ENCODE data around the gene MEF2A. TPM values are rescaled to one million over a fixed set of nuclear protein-coding genes. Genes with fewer than 3 reads are reported as not detected.
A peak's percentile ranks its signal among the peaks of the same experiment; 100 is the strongest.
"Not testable (repeated sequence)": the region's sequence is repeated elsewhere in the genome, so short reads cannot be mapped to it uniquely, and the experiment has no call there.

The MEF2A gene
- total and polyA plus RNA-seq, 2 donors (not counting 1 experiment from before 2014, with no cell fraction given): 44.0 to 102 TPM

DNA sequence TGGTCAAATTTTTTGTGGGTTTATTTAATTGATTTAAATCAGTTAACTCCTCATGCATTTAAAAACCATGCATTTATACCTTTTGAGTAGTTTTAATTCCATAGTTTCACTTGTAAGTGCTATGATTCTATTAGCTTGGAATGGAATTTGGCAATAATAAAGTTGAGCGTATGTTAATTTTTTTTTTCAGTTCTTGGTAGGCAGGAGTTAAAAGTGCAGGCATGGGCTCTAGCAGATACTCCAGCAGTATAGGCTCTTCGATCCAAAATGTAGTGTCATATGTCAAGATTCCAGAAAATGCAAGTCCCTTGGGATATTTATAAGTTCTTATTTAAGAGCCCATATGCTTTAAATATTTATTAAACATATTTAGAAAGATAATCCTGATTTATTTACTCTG is 97.1 kb downstream of the MEF2A start:
- H4K20me1 ChIP-seq (ENCODE audit: control insufficient read depth, insufficient read depth, low read length, poor library complexity, severe bottlenecking): no peaks in the 10 kb centered on the region
- peaks cover 1 to 19% of the 10 kb centered on the region in 2 experiments for H3K36me3 ChIP-seq (replicated peaks in 1 of 2; ENCODE audit: control extremely low read depth in 1 of 2, control insufficient read depth in 1 of 2, extremely low read depth in 1 of 2, insufficient read depth in 2 of 2, low read length in 1 of 2)
- H3K4me1 ChIP-seq (ENCODE audit: control insufficient read depth in 2 of 2, insufficient read depth in 2 of 2, low read length in 2 of 2): peaks cover 0 to 4% of the 10 kb centered on the region in 2 donors
- TF ChIP-seq CTCF (IDR thresholded peaks at IDR 0.05) (no peak), EZH2 (IDR thresholded peaks at IDR 0.05; ENCODE audit: borderline replicate concordance, insufficient read depth, low read depth, low read length, poor library complexity, severe bottlenecking) (no peak)
- no peaks in the 10 kb centered on the region for H3K27me3 ChIP-seq (replicated peaks in 1 of 4; ENCODE audit: control extremely low read depth in 1 of 4, control insufficient read depth in 3 of 4, insufficient read depth in 4 of 4, low read length in 3 of 4)
- intact Hi-C loops (cut with micrococcal nuclease): no loop called here
- no peaks in the 10 kb centered on the region for H3K27me3 Mint-ChIP-seq
- H3K9me3 Mint-ChIP-seq (ENCODE audit: insufficient read depth): peaks cover 3% of the 10 kb centered on the region
- H3K4me2 ChIP-seq (replicated peaks; ENCODE audit: low read depth, low read length, poor library complexity, severe bottlenecking): no peak overlapping the region
- ChIA-PET CTCF (interaction anchor here (0.7 to 1.4 kb wide), 2 partner anchors 9 to 363 kb away, joined by 3 to 4 read pairs; no protein-coding TSS in a partner anchor), POLR2A (no interaction called here)
- peak overlapping the region; percentile 20 for H3K27ac Mint-ChIP-seq
- H3K9me3 ChIP-seq (ENCODE audit: control extremely low read depth in 1 of 3, control insufficient read depth in 2 of 3, insufficient read depth in 1 of 3, low read length in 2 of 3): no peaks in the 10 kb centered on the region
- H2AFZ ChIP-seq (ENCODE audit: insufficient read depth, low read depth, low read length, poor library complexity, severe bottlenecking): no peak overlapping the region
- H3K4me1 Mint-ChIP-seq: peaks cover 19% of the 10 kb centered on the region
- DNase-seq: no peak
- H3K4me3 Mint-ChIP-seq: no peak overlapping the region
- no peak overlapping the region for H3K27ac ChIP-seq (ENCODE audit: low read length in 2 of 2)
- H3K9ac ChIP-seq (ENCODE audit: low read length): no peak overlapping the region
- H3K4me3 ChIP-seq (ENCODE audit: control extremely low read depth in 1 of 5, extremely low read depth in 1 of 5, insufficient read depth in 1 of 5, low read depth in 2 of 5, low read length in 4 of 5): no peak overlapping the region
- 100% methylated on average over 1 of the region's 2 CpGs for WGBS (ENCODE audit: insufficient coverage)
- ATAC-seq (ENCODE audit: low read depth): no peak
- H3K79me2 ChIP-seq (ENCODE audit: control insufficient read depth, insufficient read depth, low read length): peaks cover 26% of the 10 kb centered on the region

DNA sequence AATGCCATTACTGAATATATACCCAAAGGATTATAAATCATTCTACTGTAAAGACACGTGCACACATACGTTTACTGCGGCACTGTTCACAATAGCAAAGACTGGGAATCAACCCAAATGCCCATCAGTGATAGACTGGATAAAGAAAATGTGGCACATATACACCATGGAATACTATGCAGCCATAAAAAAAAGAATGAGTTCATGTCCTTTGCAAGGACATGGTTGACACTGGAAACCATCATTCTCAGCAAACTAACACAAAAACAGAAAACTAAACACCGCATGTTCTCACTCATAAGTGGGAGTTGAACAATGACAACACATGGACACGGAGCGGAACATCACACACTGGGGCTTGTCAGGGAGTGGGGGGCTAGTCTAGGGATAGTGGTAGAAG is 100.3 kb downstream of the MEF2A start:
- H3K9me3 Mint-ChIP-seq (ENCODE audit: insufficient read depth); H3K4me3 Mint-ChIP-seq; H3K4me3 ChIP-seq (ENCODE audit: control extremely low read depth in 1 of 5, extremely low read depth in 1 of 5, insufficient read depth in 1 of 5, low read depth in 2 of 5, low read length in 4 of 5); ATAC-seq (ENCODE audit: low read depth); CTCF ChIA-PET; H3K9me3 ChIP-seq (ENCODE audit: control extremely low read depth in 1 of 3, control insufficient read depth in 2 of 3, insufficient read depth in 1 of 3, low read length in 2 of 3); H3K27me3 ChIP-seq (replicated peaks in 1 of 4; ENCODE audit: control extremely low read depth in 1 of 4, control insufficient read depth in 3 of 4, insufficient read depth in 4 of 4, low read length in 3 of 4); H2AFZ ChIP-seq (ENCODE audit: insufficient read depth, low read depth, low read length, poor library complexity, severe bottlenecking); H4K20me1 ChIP-seq (ENCODE audit: control insufficient read depth, insufficient read depth, low read length, poor library complexity, severe bottlenecking); H3K4me1 ChIP-seq (ENCODE audit: control insufficient read depth in 2 of 2, insufficient read depth in 2 of 2, low read length in 2 of 2); H3K4me1 Mint-ChIP-seq; H3K27ac ChIP-seq (ENCODE audit: low read length in 2 of 2); H3K9ac ChIP-seq (ENCODE audit: low read length); H3K27me3 Mint-ChIP-seq; POLR2A ChIA-PET; DNase-seq; H3K4me2 ChIP-seq (replicated peaks; ENCODE audit: low read depth, low read length, poor library complexity, severe bottlenecking): not testable (repeated sequence)
- WGBS (ENCODE audit: insufficient coverage): no CpG with 5 or more reads among the region's 6 CpGs
- Histone ChIP-seq H3K79me2 (ENCODE audit: control insufficient read depth, insufficient read depth, low read length) (peaks cover 13% of the 10 kb centered on the region), H3K36me3 (replicated peaks in 1 of 2; ENCODE audit: control extremely low read depth in 1 of 2, control insufficient read depth in 1 of 2, extremely low read depth in 1 of 2, insufficient read depth in 2 of 2, low read length in 1 of 2) (peaks cover 0 to 17% of the 10 kb centered on the region in 2 experiments)
- peak overlapping the region; percentile 70 for H3K27ac Mint-ChIP-seq
- intact Hi-C loops (cut with micrococcal nuclease): loop anchor here (5.0 kb wide), 1 partner anchor 34 kb away; no protein-coding TSS in a partner anchor
